H1 (cell line): ENCODE measurements around the gene LRRTM4. TPM values are rescaled to one million over a fixed set of nuclear protein-coding genes. Genes with fewer than 3 reads are reported as not detected.

Experiments used
- CTCF ChIA-PET: fragments of 300-600 bp; sonication (Branson Sonifier 250); formaldehyde crosslinking; loops from one replicate; lab custom pipeline; 2021; ENCODE audit not compliant: partially characterized antibody; lab: Charles Lee
- POLR2A ChIA-PET: fragments of 300-600 bp; sonication (Branson Sonifier 250); formaldehyde crosslinking; loops from one replicate; lab custom pipeline; 2021; ENCODE audit warnings: inconsistent platforms; ENCODE audit not compliant: partially characterized antibody; lab: Charles Lee
- DNase-seq, 2 experiments: peaks; one replicate each; pipeline versions ENCODE4 v3.0.0 to v3.0.0-alpha.2; 2010 to 2022; ENCODE audit warnings: low spot score in 2 of 2, low read depth in 1 of 2, mixed read lengths in 1 of 2
- FAIRE-seq: peaks from 2 replicates; lab custom pipeline; 2011; peaks lifted over from hg19 to GRCh38; lab: Jason Lieb, UNC
- H2AFZ ChIP-seq: 2 replicates; pipeline ENCODE4 v1.8.1; 2012; ENCODE audit warnings: low read length, inconsistent platforms
- H2AK5ac ChIP-seq: 2 replicates; pipeline ENCODE4 v1.6.1; 2013; ENCODE audit warnings: low read depth, low read length
- H2BK120ac ChIP-seq: replicated peaks from 2 replicates; pipeline ENCODE3; 2013; ENCODE audit warnings: low read depth, low read length, inconsistent platforms
- H2BK12ac ChIP-seq: 2 replicates; pipeline ENCODE4 v1.6.1; 2013; ENCODE audit warnings: low read depth, low read length
- H2BK15ac ChIP-seq: 2 replicates; pipeline ENCODE4 v1.6.1; 2013; ENCODE audit warnings: low read length
- H2BK20ac ChIP-seq: 2 replicates; pipeline ENCODE4 v1.6.1; 2013; ENCODE audit warnings: low read length
- H2BK5ac ChIP-seq: 2 replicates; pipeline ENCODE4 v1.6.1; 2013; ENCODE audit warnings: low read depth, low read length
- H3K14ac ChIP-seq: 2 replicates; pipeline ENCODE4 v1.6.1; 2013; ENCODE audit warnings: inconsistent platforms; ENCODE audit not compliant: insufficient read length
- H3K18ac ChIP-seq: 2 replicates; pipeline ENCODE4 v1.6.1; 2013; ENCODE audit warnings: low read length; ENCODE audit errors: extremely low read depth
- H3K23ac ChIP-seq: 2 replicates; pipeline ENCODE4 v1.6.1; 2013; ENCODE audit warnings: inconsistent platforms; ENCODE audit not compliant: insufficient read length
- H3K23me2 ChIP-seq: 2 replicates; pipeline ENCODE4 v1.6.1; 2013; ENCODE audit warnings: low read depth, low read length
- H3K27ac ChIP-seq: 2 replicates; pipeline ENCODE4 v1.6.1; 2011; ENCODE audit warnings: low read depth, low read length, inconsistent platforms
- H3K27me3 ChIP-seq, 4 experiments: replicated peaks in 1 of 4; 1 replicate in 1 of 4; 2 replicates in 3 of 4; pipeline versions ENCODE4 v1.6.1 to v1.8.1; 2011 to 2013; ENCODE audit warnings: low read length in 3 of 4, mild to moderate bottlenecking in 3 of 4, inconsistent platforms in 2 of 4, mixed read lengths in 2 of 4, moderate library complexity in 1 of 4; ENCODE audit not compliant: control insufficient read depth in 3 of 4, insufficient read depth in 3 of 4; ENCODE audit errors: extremely low read depth in 1 of 4
- H3K36me3 ChIP-seq, 4 experiments: 2 replicates each; pipeline versions ENCODE4 v1.6.1 to v1.8.1; 2011 to 2013; ENCODE audit warnings: mild to moderate bottlenecking in 4 of 4, low read length in 3 of 4, moderate library complexity in 2 of 4, control low read depth in 1 of 4, inconsistent platforms in 1 of 4; ENCODE audit not compliant: insufficient read depth in 4 of 4, control insufficient read depth in 2 of 4
- H3K4ac ChIP-seq: replicated peaks from 2 replicates; pipeline ENCODE3; 2013; ENCODE audit warnings: low read length, low read depth, mixed read lengths, inconsistent platforms; ENCODE audit not compliant: insufficient read length
- H3K4me1 ChIP-seq, 4 experiments: replicated peaks in 1 of 4; 1 replicate in 1 of 4; 2 replicates in 3 of 4; pipeline versions ENCODE4 v1.6.1 to v1.8.1; 2011 to 2013; ENCODE audit warnings: low read length in 3 of 4, inconsistent platforms in 2 of 4, mixed read lengths in 1 of 4; ENCODE audit not compliant: insufficient read depth in 4 of 4, control insufficient read depth in 3 of 4
- H3K4me2 ChIP-seq, 2 experiments: 2 replicates each; pipeline versions ENCODE4 v1.6.1 to v1.8.1; 2011 to 2013; ENCODE audit warnings: low read depth in 2 of 2, low read length in 2 of 2, control low read depth in 1 of 2, inconsistent platforms in 1 of 2, mild to moderate bottlenecking in 1 of 2; ENCODE audit not compliant: insufficient read depth in 1 of 2
- H3K4me3 ChIP-seq, 4 experiments: fragments of 200-600, 300-600 bp in 1 of 4; sonication (generic), shearing (Covaris generic), sonication (Bioruptor Twin) in 1 of 4; 2 replicates each; pipeline versions ENCODE4 v1.5.1 to v1.8.1; 2011 to 2016; ENCODE audit warnings: low read length in 4 of 4, low read depth in 3 of 4, control low read depth in 2 of 4, inconsistent platforms in 2 of 4, mild to moderate bottlenecking in 2 of 4, mixed read lengths in 1 of 4, moderate library complexity in 1 of 4; ENCODE audit not compliant: insufficient read depth in 2 of 4; ENCODE audit errors: extremely low read depth in 1 of 4
- H3K56ac ChIP-seq: replicated peaks from 2 replicates; pipeline ENCODE3; 2013; ENCODE audit warnings: low read depth, mild to moderate bottlenecking, mixed read lengths, low read length, inconsistent platforms; ENCODE audit not compliant: insufficient read length
- H3K79me1 ChIP-seq: 2 replicates; pipeline ENCODE4 v1.6.1; 2013; ENCODE audit warnings: low read depth, low read length, control low read depth
- H3K79me2 ChIP-seq, 2 experiments: 2 replicates each; pipeline versions ENCODE4 v1.6.1 to v1.8.1; 2012 to 2013; ENCODE audit warnings: low read length in 2 of 2, mild to moderate bottlenecking in 2 of 2, inconsistent platforms in 1 of 2; ENCODE audit not compliant: insufficient read depth in 2 of 2, control insufficient read depth in 1 of 2
- H3K9ac ChIP-seq, 4 experiments: replicated peaks in 1 of 4; 1 replicate in 1 of 4; 2 replicates in 3 of 4; pipeline versions ENCODE4 v1.6.1 to v1.8.1; 2011 to 2013; ENCODE audit warnings: low read depth in 3 of 4, low read length in 3 of 4, control low read depth in 2 of 4, mild to moderate bottlenecking in 2 of 4, moderate library complexity in 2 of 4, inconsistent platforms in 1 of 4; ENCODE audit errors: extremely low read depth in 1 of 4
- H3K9me3 ChIP-seq, 2 experiments: 2 replicates each; pipeline versions ENCODE4 v1.6.1 to v1.8.1; 2012 to 2013; ENCODE audit warnings: mild to moderate bottlenecking in 2 of 2, moderate library complexity in 2 of 2, control low read depth in 1 of 2, inconsistent platforms in 1 of 2, low read depth in 1 of 2, low read length in 1 of 2, mixed read lengths in 1 of 2; ENCODE audit not compliant: insufficient read depth in 2 of 2
- H4K20me1 ChIP-seq, 2 experiments: replicated peaks in 1 of 2; 2 replicates each; pipeline versions ENCODE3 to v1.8.1; 2011 to 2013; ENCODE audit warnings: inconsistent platforms in 2 of 2, low read length in 2 of 2, mild to moderate bottlenecking in 1 of 2; ENCODE audit not compliant: insufficient read depth in 2 of 2, control insufficient read depth in 1 of 2
- H4K5ac ChIP-seq: 2 replicates; pipeline ENCODE4 v1.6.1; 2013; ENCODE audit warnings: low read length, low read depth, mixed read lengths, inconsistent platforms; ENCODE audit not compliant: insufficient read length
- H4K8ac ChIP-seq: 2 replicates; pipeline ENCODE4 v1.8.0; 2013; ENCODE audit warnings: mild to moderate bottlenecking, moderate library complexity, low read length, inconsistent platforms; ENCODE audit not compliant: insufficient read depth; ENCODE audit errors: extremely low read depth
- H4K91ac ChIP-seq: replicated peaks from 2 replicates; pipeline ENCODE3; 2013; ENCODE audit warnings: low read length, mixed read lengths, inconsistent platforms; ENCODE audit not compliant: insufficient read length
- CBX8 ChIP-seq: fragments of 300-800, 300-1000 bp; sonication (generic); IDR thresholded peaks from 2 replicates; pipeline ENCODE4 v1.7.1; 2016; ENCODE audit warnings: low read depth, low read length, borderline replicate concordance
- CREB1 ChIP-seq: IDR thresholded peaks from 2 replicates; pipeline ENCODE4 v1.6.1; 2012; ENCODE audit warnings: inconsistent platforms
- PHF8 ChIP-seq: fragments of 200-600 bp; sonication (generic); conservative IDR thresholded peaks from 2 replicates; pipeline ENCODE4 v1.7.1; 2012; ENCODE audit warnings: low read depth, mild to moderate bottlenecking, inconsistent platforms, low read length, moderate library complexity
- TAF1 ChIP-seq: IDR thresholded peaks from 2 replicates; pipeline ENCODE4 v1.6.1; 2011; ENCODE audit warnings: mild to moderate bottlenecking, low read depth, low read length
- WGBS, 2 experiments: shearing (Covaris generic) in 1 of 2; methylation state at CpG; one replicate each; pipeline versions ENCODE4 v1.1.6 to v1.1.7; 2013 to 2015; ENCODE audit warnings: low lambda C conversion rate in 2 of 2, mixed read lengths in 2 of 2, inconsistent platforms in 1 of 2, low coverage in 1 of 2, missing lambda C conversion rate in 1 of 2; ENCODE audit not compliant: insufficient replicate concordance in 2 of 2, insufficient coverage in 1 of 2, insufficient read length in 1 of 2; ENCODE audit errors: extremely low coverage in 1 of 2, missing lambda C conversion rate in 1 of 2; 5-methylcytosine and 5-hydroxymethylcytosine counted together
- polyA plus RNA-seq, 7 experiments: library from polyadenylated mRNA; depleted of rRNA in 3 of 7; stranded (reverse) in 5 of 7; unstranded in 2 of 7; fragments of >200 nt in 5 of 7; fragments of 200-250 nt in 2 of 7; gene quantifications; 1 replicate in 5 of 7; 2 replicates in 1 of 7; 4 replicates in 1 of 7; pipeline versions ENCODE4 v1.2.1 to v1.2.3, GENCODE V29; 2011 to 2013; ENCODE audit warnings: missing spikeins in 2 of 7, mixed read lengths in 2 of 7
- total RNA-seq: library from RNA; stranded (reverse); fragmentation: NEBNext Ultra II Directional; extraction: Animal tissue kit (Norgen Biotek cat#: 25700); gene quantifications from 2 replicates; pipeline ENCODE4 v1.2.1, GENCODE V29; 2021
- TF ChIP-seq, protein P1 (sequence below): IDR thresholded peaks from 2 replicates; pipeline ENCODE4 v1.6.1; 2012; ENCODE audit warnings: inconsistent platforms

Gene LRRTM4
- total and polyA plus RNA-seq, 2 of the 8 experiments (the other 6 are each of a cell fraction or from before 2014, with no cell fraction given), result 3.6 to 9.5 TPM

DNA sequence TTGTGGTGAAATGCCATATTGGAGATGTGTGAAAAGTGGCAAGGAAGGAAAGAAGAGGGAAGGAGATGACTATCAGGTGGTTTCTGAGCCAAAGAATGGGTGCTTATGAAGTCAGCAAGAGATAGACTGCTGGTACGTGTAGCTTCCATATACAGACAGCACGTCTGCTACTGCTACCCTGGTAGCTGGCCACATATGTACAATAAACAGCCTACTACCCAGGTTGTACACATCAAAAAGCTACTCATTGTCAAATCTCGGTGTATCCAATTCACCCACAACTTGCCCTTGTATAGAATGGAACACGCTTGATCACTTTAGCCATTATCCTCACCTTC is 761.8 kb downstream of the LRRTM4 start:
- POLR2A ChIA-PET, result no interaction called here
- Histone ChIP-seq H3K79me1 (no peaks in the 10 kb centered on the region), H3K9ac (no peak overlapping the region), H4K91ac (peak overlapping the region; percentile 17), H3K9me3 (no peaks in the 10 kb centered on the region), H3K4me2 (no peak overlapping the region), H2AK5ac (no peak overlapping the region), H3K36me3 (no peaks in the 10 kb centered on the region), H2BK120ac (no peak overlapping the region), H3K79me2 (no peaks in the 10 kb centered on the region), H4K20me1 (no peaks in the 10 kb centered on the region), H2AFZ (no peak overlapping the region), H3K23me2 (no peaks in the 10 kb centered on the region), H3K14ac (no peak overlapping the region), H3K4me1 (peaks cover 0 to 11% (median 4%) of the 10 kb centered on the region in 4 experiments; a peak in 1 of 7 replicates), H2BK5ac (no peak overlapping the region; the same call in 1 of the 2 replicates), H3K18ac (no peak overlapping the region), H4K8ac (no peak overlapping the region), H3K27ac (no peak overlapping the region), H3K27me3 (no peaks in the 10 kb centered on the region), H2BK12ac (no peak overlapping the region; the same call in 1 of the 2 replicates), H3K4me3 (no peak overlapping the region), H4K5ac (no peak overlapping the region), H3K23ac (no peak overlapping the region), H2BK20ac (no peak overlapping the region), H3K56ac (no peak overlapping the region), H3K4ac (no peak overlapping the region), H2BK15ac (no peak overlapping the region)
- FAIRE-seq (no peak), DNase-seq (no peak)
- CTCF ChIA-PET, result interaction anchor here (0.6 to 1.1 kb wide), 4 partner anchors 13 to 1004 kb away, joined by 3 to 4 read pairs (median 4); no protein-coding TSS in a partner anchor
- 88% methylated on average over 4 of the region's 4 CpGs; no CpG with 5 or more reads in 1 of the 2 experiments for WGBS, 2 experiments
- no peak for TF ChIP-seq TAF1
- no peak for TF ChIP-seq CREB1
- TF ChIP-seq, protein P1, sequence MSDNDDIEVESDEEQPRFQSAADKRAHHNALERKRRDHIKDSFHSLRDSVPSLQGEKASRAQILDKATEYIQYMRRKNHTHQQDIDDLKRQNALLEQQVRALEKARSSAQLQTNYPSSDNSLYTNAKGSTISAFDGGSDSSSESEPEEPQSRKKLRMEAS, result no peak
- no peak for TF ChIP-seq CBX8
- TF ChIP-seq PHF8, result no peak
